Mammary epithelial cell (primary cell): ENCODE data around the gene BRCA1.
"Not testable (repeated sequence)": the region's sequence is repeated elsewhere in the genome, so short reads cannot be mapped to it uniquely, and the experiment has no call there.

Source experiments
- CTCF ChIP-seq, 2 donors: IDR thresholded peaks in 1 of 2; conservative IDR thresholded peaks in 1 of 2; 2 replicates each; pipeline ENCODE4 v1.5.1; 2011 to 2012; ENCODE audit warnings: inconsistent platforms in 2 of 2, low read length in 2 of 2, mild to moderate bottlenecking in 2 of 2, control low read depth in 1 of 2, low read depth in 1 of 2; ENCODE audit not compliant: insufficient read depth in 1 of 2; ENCODE audit errors: extremely low read depth in 1 of 2
- EZH2 ChIP-seq: IDR thresholded peaks from 2 replicates; pipeline ENCODE4 v1.6.1; 2012; ENCODE audit warnings: low read length, inconsistent platforms, borderline replicate concordance

- TF ChIP-seq CTCF (conservative IDR thresholded peaks at IDR 0.05 in 1 of 2, IDR thresholded peaks at IDR 0.05 in 1 of 2; ENCODE audit: extremely low read depth in 1 of 2, insufficient read depth in 1 of 2, low read depth in 1 of 2, low read length in 2 of 2); EZH2: not testable (repeated sequence)
Measured at GRCh38 chr17:43159232-43159631, 34.1 kb upstream of the BRCA1 start.
